Measurements from ENCODE around the gene NPC1.
A peak's percentile ranks its signal among the peaks of the same experiment; 100 is the strongest.

Gene NPC1

DNA sequence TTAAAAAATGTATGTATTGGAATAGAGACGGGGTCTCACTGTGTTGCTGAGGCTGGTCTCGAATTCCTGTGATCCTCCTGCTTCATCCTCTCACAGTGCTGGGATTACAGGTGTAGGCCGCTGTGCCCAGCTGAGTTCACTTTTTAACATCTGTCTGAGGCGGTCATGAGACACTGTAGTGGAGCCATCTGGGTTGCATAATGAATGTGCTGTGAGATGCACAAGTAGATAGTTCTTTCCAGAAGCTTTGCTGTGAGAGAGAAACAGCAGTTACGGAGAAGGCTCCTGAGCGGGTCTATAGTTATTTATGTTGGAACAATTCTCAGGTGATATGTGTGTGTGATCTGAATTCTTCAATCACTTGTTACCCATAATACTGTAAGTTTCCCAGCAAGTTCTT, 79.9 kb downstream of the NPC1 start:
- Histone ChIP-seq H3K4me3 (ENCODE audit: low read depth, low read length, poor library complexity, severe bottlenecking) (no peak overlapping the region), H2AFZ (ENCODE audit: low read length) (no peak overlapping the region), H3K36me3 (ENCODE audit: insufficient read depth, low read length) (peaks cover 44% of the 10 kb centered on the region), H3K4me2 (ENCODE audit: low read length) (no peak overlapping the region), H3K27ac (ENCODE audit: low read depth, low read length, poor library complexity, severe bottlenecking) (no peak overlapping the region), H3K9me2 (ENCODE audit: low read depth, low read length) (no peaks in the 10 kb centered on the region), H3F3A (ENCODE audit: insufficient read depth, low read length) (no peaks in the 10 kb centered on the region), H3K9me3 (ENCODE audit: low read length) (no peaks in the 10 kb centered on the region), H3K27me3 (ENCODE audit: insufficient read depth, low read length) (no peaks in the 10 kb centered on the region), H4K20me1 (ENCODE audit: insufficient read depth, low read length) (no peaks in the 10 kb centered on the region), H3K9ac (ENCODE audit: low read length) (no peak overlapping the region), H3K79me2 (ENCODE audit: insufficient read depth, low read length) (peaks cover 20% of the 10 kb centered on the region), H3K4me1 (ENCODE audit: insufficient read depth, low read length, severe bottlenecking) (peaks cover 47% of the 10 kb centered on the region)
- TF ChIP-seq EZH2 (IDR thresholded peaks at IDR 0.05; ENCODE audit: borderline replicate concordance, low read length): no peak
- TF ChIP-seq, protein P1, sequence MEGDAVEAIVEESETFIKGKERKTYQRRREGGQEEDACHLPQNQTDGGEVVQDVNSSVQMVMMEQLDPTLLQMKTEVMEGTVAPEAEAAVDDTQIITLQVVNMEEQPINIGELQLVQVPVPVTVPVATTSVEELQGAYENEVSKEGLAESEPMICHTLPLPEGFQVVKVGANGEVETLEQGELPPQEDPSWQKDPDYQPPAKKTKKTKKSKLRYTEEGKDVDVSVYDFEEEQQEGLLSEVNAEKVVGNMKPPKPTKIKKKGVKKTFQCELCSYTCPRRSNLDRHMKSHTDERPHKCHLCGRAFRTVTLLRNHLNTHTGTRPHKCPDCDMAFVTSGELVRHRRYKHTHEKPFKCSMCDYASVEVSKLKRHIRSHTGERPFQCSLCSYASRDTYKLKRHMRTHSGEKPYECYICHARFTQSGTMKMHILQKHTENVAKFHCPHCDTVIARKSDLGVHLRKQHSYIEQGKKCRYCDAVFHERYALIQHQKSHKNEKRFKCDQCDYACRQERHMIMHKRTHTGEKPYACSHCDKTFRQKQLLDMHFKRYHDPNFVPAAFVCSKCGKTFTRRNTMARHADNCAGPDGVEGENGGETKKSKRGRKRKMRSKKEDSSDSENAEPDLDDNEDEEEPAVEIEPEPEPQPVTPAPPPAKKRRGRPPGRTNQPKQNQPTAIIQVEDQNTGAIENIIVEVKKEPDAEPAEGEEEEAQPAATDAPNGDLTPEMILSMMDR (IDR thresholded peaks at IDR 0.05; ENCODE audit: low read length): no peak

DNA sequence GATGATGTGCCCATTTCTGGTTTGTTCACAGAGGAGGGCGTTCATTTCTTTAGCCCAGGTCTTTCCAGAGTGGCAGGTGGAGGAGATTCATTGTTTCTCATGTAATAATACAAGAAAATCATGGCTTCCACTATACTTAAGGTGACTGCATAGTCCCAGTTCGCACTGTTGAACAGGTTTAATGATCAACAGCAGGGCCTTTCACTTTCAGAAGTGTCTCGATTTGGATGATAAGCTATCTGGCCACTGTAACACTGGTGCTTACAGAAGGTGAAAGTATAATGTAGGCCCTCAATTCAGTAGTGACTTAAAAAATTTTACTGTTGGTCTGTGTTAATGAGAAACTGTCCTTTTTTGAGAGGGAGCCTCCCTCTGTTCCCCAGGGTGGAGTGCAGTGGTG, 81.6 kb downstream of the NPC1 start:
- H3K79me2 ChIP-seq (ENCODE audit: insufficient read depth, low read length): peaks cover 20% of the 10 kb centered on the region
- H3K9me3 ChIP-seq (ENCODE audit: low read length): no peaks in the 10 kb centered on the region
- H3K9ac ChIP-seq (ENCODE audit: low read length): peak overlapping the region; percentile 87
- H3K36me3 ChIP-seq (ENCODE audit: insufficient read depth, low read length): peaks cover 28% of the 10 kb centered on the region; the same call in 1 of the 2 replicates
- H3K27me3 ChIP-seq (ENCODE audit: insufficient read depth, low read length): no peaks in the 10 kb centered on the region
- H3K4me1 ChIP-seq (ENCODE audit: insufficient read depth, low read length, severe bottlenecking): peaks cover 50% of the 10 kb centered on the region
- H3K4me3 ChIP-seq (ENCODE audit: low read depth, low read length, poor library complexity, severe bottlenecking): peak overlapping the region; percentile 97
- peak overlapping the region; percentile 89 for H3K4me2 ChIP-seq (ENCODE audit: low read length)
- H4K20me1 ChIP-seq (ENCODE audit: insufficient read depth, low read length): no peaks in the 10 kb centered on the region
- peak overlapping the region; percentile 49 for H3K27ac ChIP-seq (ENCODE audit: low read depth, low read length, poor library complexity, severe bottlenecking)
- no peak for TF ChIP-seq EZH2 (IDR thresholded peaks at IDR 0.05; ENCODE audit: borderline replicate concordance, low read length)
- TF ChIP-seq, protein P1 (IDR thresholded peaks at IDR 0.05; ENCODE audit: low read length): no peak
- H3F3A ChIP-seq (ENCODE audit: insufficient read depth, low read length): no peaks in the 10 kb centered on the region
- H3K9me2 ChIP-seq (ENCODE audit: low read depth, low read length): no peaks in the 10 kb centered on the region
- H2AFZ ChIP-seq (ENCODE audit: low read length): no peak overlapping the region

DNA sequence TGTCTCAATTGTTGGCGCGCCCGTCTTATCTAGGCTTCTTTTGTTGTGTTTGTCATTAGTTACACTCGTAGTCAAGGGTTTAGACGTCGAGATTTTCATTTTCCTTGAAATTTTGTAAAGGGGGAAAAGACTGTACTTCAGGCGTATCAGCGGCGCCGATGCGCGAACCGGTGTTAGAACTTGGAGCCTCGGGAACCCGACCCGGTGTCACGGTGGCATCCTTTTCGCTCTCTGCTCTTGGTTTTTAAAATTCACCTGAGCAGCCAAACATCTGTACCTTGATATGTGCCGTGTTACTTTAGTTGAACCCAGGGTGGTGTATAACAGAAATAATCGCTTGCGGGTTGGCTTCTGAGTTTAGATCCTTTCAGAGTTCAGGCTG, 82.4 kb downstream of the NPC1 start:
- no peaks in the 10 kb centered on the region for H3F3A ChIP-seq (ENCODE audit: insufficient read depth, low read length)
- H3K4me1 ChIP-seq (ENCODE audit: insufficient read depth, low read length, severe bottlenecking): peaks cover 58% of the 10 kb centered on the region
- peak overlapping the region; percentile 97 for H3K4me3 ChIP-seq (ENCODE audit: low read depth, low read length, poor library complexity, severe bottlenecking)
- no peak for TF ChIP-seq EZH2 (IDR thresholded peaks at IDR 0.05; ENCODE audit: borderline replicate concordance, low read length)
- TF ChIP-seq, protein P1 (IDR thresholded peaks at IDR 0.05; ENCODE audit: low read length): no peak
- no peak overlapping the region for H2AFZ ChIP-seq (ENCODE audit: low read length)
- H3K9ac ChIP-seq (ENCODE audit: low read length): peak overlapping the region; percentile 87
- no peaks in the 10 kb centered on the region for H3K27me3 ChIP-seq (ENCODE audit: insufficient read depth, low read length)
- H3K4me2 ChIP-seq (ENCODE audit: low read length): peak overlapping the region; percentile 89
- H3K79me2 ChIP-seq (ENCODE audit: insufficient read depth, low read length): peaks cover 20% of the 10 kb centered on the region
- peak overlapping the region; percentile 49 for H3K27ac ChIP-seq (ENCODE audit: low read depth, low read length, poor library complexity, severe bottlenecking)
- peaks cover 28% of the 10 kb centered on the region; the same call in 1 of the 2 replicates for H3K36me3 ChIP-seq (ENCODE audit: insufficient read depth, low read length)
- no peaks in the 10 kb centered on the region for H3K9me3 ChIP-seq (ENCODE audit: low read length)
- no peaks in the 10 kb centered on the region for H4K20me1 ChIP-seq (ENCODE audit: insufficient read depth, low read length)
- H3K9me2 ChIP-seq (ENCODE audit: low read depth, low read length): no peaks in the 10 kb centered on the region
